ENCODE measurements around the gene DHRS2.

DNA sequence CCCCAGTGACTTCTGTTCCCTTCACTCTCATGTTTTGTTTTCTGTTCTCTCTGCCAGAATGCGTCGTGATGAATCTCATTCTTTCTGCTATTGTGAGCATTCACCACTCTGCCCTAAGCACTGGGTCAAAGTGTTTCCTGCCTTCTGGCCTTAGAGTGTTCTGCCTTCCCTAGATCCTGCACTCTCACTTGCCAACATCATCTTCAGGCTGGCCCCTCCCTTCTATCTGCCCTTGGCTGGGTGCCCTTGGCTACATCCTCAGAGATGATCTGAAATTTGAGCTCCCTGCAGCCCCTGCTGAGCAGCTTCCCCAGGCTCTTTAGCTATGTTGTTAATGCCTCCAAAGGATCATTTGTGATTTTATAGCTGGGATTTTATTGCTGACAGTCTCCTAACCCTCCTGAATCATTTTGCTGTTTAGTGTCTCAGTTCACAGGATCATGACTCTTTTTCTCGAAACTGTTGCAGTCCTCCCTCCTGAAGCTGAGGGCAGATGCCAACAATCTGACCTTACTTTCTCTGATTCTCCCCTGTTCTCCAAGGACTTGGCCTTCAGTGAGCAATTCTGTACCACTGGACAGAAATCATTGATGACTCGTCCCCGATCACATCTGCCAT, 4.5 kb downstream of the DHRS2 start:
- TF ChIP-seq, protein P1, sequence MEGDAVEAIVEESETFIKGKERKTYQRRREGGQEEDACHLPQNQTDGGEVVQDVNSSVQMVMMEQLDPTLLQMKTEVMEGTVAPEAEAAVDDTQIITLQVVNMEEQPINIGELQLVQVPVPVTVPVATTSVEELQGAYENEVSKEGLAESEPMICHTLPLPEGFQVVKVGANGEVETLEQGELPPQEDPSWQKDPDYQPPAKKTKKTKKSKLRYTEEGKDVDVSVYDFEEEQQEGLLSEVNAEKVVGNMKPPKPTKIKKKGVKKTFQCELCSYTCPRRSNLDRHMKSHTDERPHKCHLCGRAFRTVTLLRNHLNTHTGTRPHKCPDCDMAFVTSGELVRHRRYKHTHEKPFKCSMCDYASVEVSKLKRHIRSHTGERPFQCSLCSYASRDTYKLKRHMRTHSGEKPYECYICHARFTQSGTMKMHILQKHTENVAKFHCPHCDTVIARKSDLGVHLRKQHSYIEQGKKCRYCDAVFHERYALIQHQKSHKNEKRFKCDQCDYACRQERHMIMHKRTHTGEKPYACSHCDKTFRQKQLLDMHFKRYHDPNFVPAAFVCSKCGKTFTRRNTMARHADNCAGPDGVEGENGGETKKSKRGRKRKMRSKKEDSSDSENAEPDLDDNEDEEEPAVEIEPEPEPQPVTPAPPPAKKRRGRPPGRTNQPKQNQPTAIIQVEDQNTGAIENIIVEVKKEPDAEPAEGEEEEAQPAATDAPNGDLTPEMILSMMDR (IDR thresholded peaks at IDR 0.05): no peak
- no peak for TF ChIP-seq POLR2A (IDR thresholded peaks at IDR 0.05)
